NB4 (cell line): ENCODE measurements around the gene RTCB.

Source experiments
- DNase-seq: peaks from one replicate; pipeline ENCODE4 v3.0.0; 2010; ENCODE audit warnings: low read depth
- H3K4me3 ChIP-seq: one replicate; pipeline ENCODE4 v1.5.1; 2011; ENCODE audit warnings: mild to moderate bottlenecking, low read depth, low read length, moderate library complexity
- MYC ChIP-seq: IDR thresholded peaks from 2 replicates; pipeline ENCODE4 v1.6.1; 2011; ENCODE audit warnings: low read depth, low read length
- POLR2A ChIP-seq: IDR thresholded peaks from 2 replicates; pipeline ENCODE4 v1.6.1; 2011; ENCODE audit warnings: mild to moderate bottlenecking; ENCODE audit not compliant: insufficient read length; ENCODE audit errors: extremely low read depth
- TF ChIP-seq, protein P1 (sequence below): IDR thresholded peaks from one replicate; pipeline ENCODE4 v1.5.1; 2012; ENCODE audit warnings: low read depth, low read length
- TF ChIP-seq, protein P2 (sequence below): IDR thresholded peaks from 2 replicates; pipeline ENCODE4 v1.6.1; 2011; ENCODE audit warnings: low read depth, low read length

RTCB gene

DNA sequence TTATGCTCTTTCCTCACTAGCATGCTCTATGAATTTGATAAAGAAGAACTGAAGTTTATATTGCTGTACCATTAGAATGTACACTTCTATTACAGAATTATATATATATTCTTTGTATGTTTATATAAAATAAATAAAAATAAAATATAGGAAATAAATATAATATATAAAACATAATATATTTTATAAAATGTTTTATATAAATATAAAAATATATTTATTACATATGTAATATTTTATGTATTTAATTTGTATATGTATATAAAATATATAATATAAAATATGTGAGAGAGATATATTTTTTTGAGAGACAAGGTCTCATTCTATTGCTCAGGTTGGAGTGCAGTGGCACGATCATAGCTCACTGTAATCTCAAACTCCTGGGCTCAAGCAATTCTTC is 18.3 kb upstream of the RTCB start:
- TF ChIP-seq MYC (no peak), POLR2A (no peak)
- TF ChIP-seq, protein P1, sequence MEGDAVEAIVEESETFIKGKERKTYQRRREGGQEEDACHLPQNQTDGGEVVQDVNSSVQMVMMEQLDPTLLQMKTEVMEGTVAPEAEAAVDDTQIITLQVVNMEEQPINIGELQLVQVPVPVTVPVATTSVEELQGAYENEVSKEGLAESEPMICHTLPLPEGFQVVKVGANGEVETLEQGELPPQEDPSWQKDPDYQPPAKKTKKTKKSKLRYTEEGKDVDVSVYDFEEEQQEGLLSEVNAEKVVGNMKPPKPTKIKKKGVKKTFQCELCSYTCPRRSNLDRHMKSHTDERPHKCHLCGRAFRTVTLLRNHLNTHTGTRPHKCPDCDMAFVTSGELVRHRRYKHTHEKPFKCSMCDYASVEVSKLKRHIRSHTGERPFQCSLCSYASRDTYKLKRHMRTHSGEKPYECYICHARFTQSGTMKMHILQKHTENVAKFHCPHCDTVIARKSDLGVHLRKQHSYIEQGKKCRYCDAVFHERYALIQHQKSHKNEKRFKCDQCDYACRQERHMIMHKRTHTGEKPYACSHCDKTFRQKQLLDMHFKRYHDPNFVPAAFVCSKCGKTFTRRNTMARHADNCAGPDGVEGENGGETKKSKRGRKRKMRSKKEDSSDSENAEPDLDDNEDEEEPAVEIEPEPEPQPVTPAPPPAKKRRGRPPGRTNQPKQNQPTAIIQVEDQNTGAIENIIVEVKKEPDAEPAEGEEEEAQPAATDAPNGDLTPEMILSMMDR, result no peak
- TF ChIP-seq, protein P2, sequence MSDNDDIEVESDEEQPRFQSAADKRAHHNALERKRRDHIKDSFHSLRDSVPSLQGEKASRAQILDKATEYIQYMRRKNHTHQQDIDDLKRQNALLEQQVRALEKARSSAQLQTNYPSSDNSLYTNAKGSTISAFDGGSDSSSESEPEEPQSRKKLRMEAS, result no peak
- no peak for DNase-seq
- H3K4me3 ChIP-seq, result no peak overlapping the region

DNA sequence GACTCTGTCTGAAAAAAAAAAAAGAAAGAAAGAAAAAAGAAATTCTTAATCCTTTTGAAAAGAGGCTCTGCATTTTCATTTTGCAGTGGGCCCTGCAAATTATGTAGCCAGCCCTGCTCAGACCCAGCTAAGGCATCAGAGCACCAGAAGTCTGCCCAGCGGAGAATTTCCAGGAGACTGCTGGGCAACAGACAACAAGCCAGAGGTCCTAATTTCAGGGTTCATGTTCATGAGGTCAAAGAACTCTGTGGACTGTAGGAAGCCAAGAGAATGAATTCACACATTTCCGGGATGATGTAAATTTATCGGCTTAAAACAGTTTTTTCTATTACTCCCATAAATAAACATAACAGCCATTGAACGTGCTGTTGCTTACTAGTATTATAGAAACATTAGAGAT is 14.8 kb upstream of the RTCB start:
- no peak for DNase-seq
- no peak overlapping the region for H3K4me3 ChIP-seq
- TF ChIP-seq, protein P2, result no peak
- TF ChIP-seq, protein P1, result no peak
- TF ChIP-seq POLR2A, result no peak

DNA sequence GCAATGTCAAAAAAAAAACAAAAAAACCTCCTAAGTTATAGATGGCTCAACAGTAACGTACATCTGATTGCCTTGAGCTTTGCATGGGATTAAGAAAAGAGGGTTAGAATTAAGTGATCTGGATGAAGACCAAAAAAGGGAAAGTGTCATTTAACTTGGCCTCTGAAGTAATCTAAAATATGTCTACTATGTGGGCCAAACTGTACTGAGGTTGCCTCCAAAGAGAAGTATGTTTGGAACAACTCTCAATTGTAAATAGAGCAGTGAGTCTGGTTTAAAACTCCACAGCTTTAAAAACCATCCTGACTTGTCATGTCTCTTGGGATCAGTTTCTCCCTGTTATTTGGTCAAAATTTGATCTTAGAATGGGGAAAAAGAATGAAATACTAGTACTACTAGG is 11.6 kb upstream of the RTCB start:
- no peak for DNase-seq
- no peak for TF ChIP-seq MYC
- TF ChIP-seq, protein P1, result no peak
- TF ChIP-seq, protein P2, result no peak
- TF ChIP-seq POLR2A, result no peak
- no peak overlapping the region for H3K4me3 ChIP-seq

DNA sequence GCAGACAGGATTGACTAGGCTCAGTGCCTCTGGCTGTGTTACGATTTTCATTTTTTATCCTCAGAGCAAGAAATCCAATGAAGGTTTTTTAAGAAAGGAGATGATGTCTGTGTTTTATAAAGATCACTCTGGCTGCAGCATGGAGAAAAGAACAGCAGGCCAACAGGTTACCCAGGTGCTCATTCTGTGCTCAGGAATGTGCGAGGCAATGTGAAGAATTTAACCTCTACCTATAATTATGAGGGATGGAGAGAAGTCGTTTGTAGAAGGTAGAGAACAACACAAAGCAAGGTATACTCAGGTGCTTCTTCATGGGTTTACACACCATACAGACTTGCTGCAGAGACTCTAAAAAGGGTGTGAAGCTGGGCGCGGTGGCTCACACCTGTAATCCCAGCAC is 10.0 kb upstream of the RTCB start:
- no peak overlapping the region for H3K4me3 ChIP-seq
- no peak for DNase-seq
- TF ChIP-seq, protein P1, result no peak
- TF ChIP-seq, protein P2, result no peak
- TF ChIP-seq MYC (no peak), POLR2A (no peak)

DNA sequence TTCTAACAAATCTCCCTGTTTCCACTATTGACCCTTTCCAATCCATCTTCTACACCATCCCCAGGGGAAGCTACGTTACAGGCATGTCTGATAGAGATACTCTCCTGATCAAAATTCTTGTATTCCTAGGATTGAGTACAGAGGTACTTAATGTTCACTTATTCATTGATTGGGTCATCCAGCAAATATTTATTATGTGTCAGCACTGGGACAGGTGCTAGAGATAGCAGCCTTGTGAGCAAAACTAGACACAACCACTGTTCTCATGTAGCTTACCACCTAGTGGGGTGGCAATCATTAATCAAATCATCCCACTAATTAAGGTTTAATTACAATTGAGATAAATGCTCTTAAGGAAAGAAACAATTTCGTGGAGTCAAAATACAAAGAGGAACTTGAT is 9.4 kb upstream of the RTCB start:
- no peak for DNase-seq
- TF ChIP-seq MYC (no peak), POLR2A (no peak)
- TF ChIP-seq, protein P2, result no peak
- TF ChIP-seq, protein P1, result no peak
- H3K4me3 ChIP-seq, result no peak overlapping the region

DNA sequence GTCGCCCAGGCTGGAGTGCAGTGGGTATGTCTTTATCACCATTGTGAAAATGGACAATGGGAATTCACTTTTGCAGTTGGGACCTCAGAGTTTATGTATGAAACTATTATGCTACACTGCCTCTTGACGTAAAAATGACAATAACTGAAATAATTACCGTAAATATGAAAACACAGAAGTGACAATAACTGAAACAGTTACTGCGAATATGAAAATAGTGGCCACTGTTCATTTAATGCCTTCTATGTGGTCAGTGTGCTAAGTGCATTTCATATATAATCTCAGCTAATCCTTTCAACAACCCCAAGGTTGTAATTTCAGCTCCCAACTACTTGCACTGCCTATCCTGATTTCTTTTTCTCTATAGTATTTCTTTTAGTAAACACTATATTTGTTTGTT is 5.9 kb upstream of the RTCB start:
- DNase-seq, result no peak
- no peak overlapping the region for H3K4me3 ChIP-seq
- no peak for TF ChIP-seq POLR2A
